GM12878 (cell line): Measurements from ENCODE around the gene TADA1. TPM values are rescaled to one million over a fixed set of nuclear protein-coding genes. Genes with fewer than 3 reads are reported as not detected.

Experiments
- ATAC-seq: fragments of 200-7000 bp; cut with Tn5 transposase; 3 replicates; pipeline ENCODE4 v1.9.1; 2020; ENCODE audit warnings: mild to moderate bottlenecking, moderate library complexity
- BruUV-seq: library from RNA; stranded (reverse); fragments of 400-500 nt; replicated peaks from 2 replicates; lab custom pipeline; 2021; lab: Mats Ljungman, UMichigan
- CTCF ChIA-PET: fragments of 300-600 bp; sonication (Branson Sonifier 250); formaldehyde crosslinking; extraction: SDS; loops from one replicate; lab custom pipeline; 2021; ENCODE audit warnings: inconsistent platforms; lab: Yijun Ruan, JAX
- POLR2A ChIA-PET: fragments of 350-600 bp; formaldehyde crosslinking; extraction: SDS; loops from one replicate; lab custom pipeline; 2021; ENCODE audit warnings: inconsistent platforms; lab: Charles Lee
- RAD21 ChIA-PET: fragments of 300-600 bp; sonication (Branson Sonifier 250); formaldehyde crosslinking; loops from one replicate; lab custom pipeline; 2023; ENCODE audit warnings: antibody characterized with exemption; ENCODE audit not compliant: unreplicated experiment; lab: Charles Lee
- SMC1A ChIA-PET: fragments of 300-600 bp; sonication (Branson Sonifier 250); formaldehyde crosslinking; loops from one replicate; lab custom pipeline; 2023; ENCODE audit not compliant: unreplicated experiment, uncharacterized antibody; lab: Charles Lee
- DNase-seq: peaks from one replicate; pipeline ENCODE4 v3.0.0-alpha.2; 2011; ENCODE audit warnings: low read depth, low spot score
- FAIRE-seq: peaks from 3 replicates; lab custom pipeline; 2011; peaks lifted over from hg19 to GRCh38; lab: Jason Lieb, UNC
- H2AFZ ChIP-seq: 2 replicates; pipeline ENCODE4 v1.6.0; 2011; ENCODE audit warnings: low read depth, low read length, control low read depth; ENCODE audit not compliant: control insufficient read depth
- H3K27ac ChIP-seq: 2 replicates; pipeline ENCODE4 v1.5.1; 2011; ENCODE audit warnings: control low read depth; ENCODE audit not compliant: control insufficient read depth, insufficient read depth
- H3K27me3 ChIP-seq, 2 experiments: replicated peaks in 1 of 2; 2 replicates each; pipeline versions ENCODE4 v1.6.0 to v1.6.1; 2011; ENCODE audit warnings: low read length in 1 of 2; ENCODE audit not compliant: control insufficient read depth in 2 of 2, insufficient read depth in 2 of 2
- H3K36me3 ChIP-seq, 2 experiments: 2 replicates each; pipeline ENCODE4 v1.5.1; 2011; ENCODE audit warnings: low read length in 1 of 2; ENCODE audit not compliant: control insufficient read depth in 2 of 2, insufficient read depth in 2 of 2
- H3K4me1 ChIP-seq: 2 replicates; pipeline ENCODE4 v1.6.1; 2011; ENCODE audit warnings: mild to moderate bottlenecking, low read length, moderate library complexity, mixed read lengths; ENCODE audit not compliant: control insufficient read depth, insufficient read depth
- H3K4me2 ChIP-seq: 2 replicates; pipeline ENCODE4 v1.6.0; 2011; ENCODE audit warnings: control low read depth; ENCODE audit not compliant: control insufficient read depth, insufficient read depth
- H3K4me3 ChIP-seq: fragments of 200-600 bp; sonication (generic); 2 replicates; pipeline ENCODE4 v1.5.1; 2016
- H3K79me2 ChIP-seq: 2 replicates; pipeline ENCODE4 v1.6.0; 2011; ENCODE audit warnings: low read length; ENCODE audit not compliant: control insufficient read depth, insufficient read depth
- H3K9ac ChIP-seq: 2 replicates; pipeline ENCODE4 v1.8.0; 2011; ENCODE audit warnings: low read length, control low read depth, mixed read lengths; ENCODE audit not compliant: control insufficient read depth, insufficient read depth
- H3K9me3 ChIP-seq: replicated peaks from 3 replicates; pipeline ENCODE4 v1.5.1; 2011; ENCODE audit warnings: mild to moderate bottlenecking, low read length; ENCODE audit not compliant: control insufficient read depth, insufficient read depth
- H4K20me1 ChIP-seq: 2 replicates; pipeline ENCODE4 v1.6.0; 2011; ENCODE audit not compliant: control insufficient read depth, insufficient read depth
- ASH2L ChIP-seq: fragments of 300-600, 200-600 bp; sonication (generic); IDR thresholded peaks from 2 replicates; pipeline ENCODE4 v1.6.1; 2017; ENCODE audit warnings: low read depth, mild to moderate bottlenecking, borderline replicate concordance
- CREB1 ChIP-seq: IDR thresholded peaks from 2 replicates; pipeline ENCODE4 v1.6.1; 2012; ENCODE audit warnings: low read depth, mild to moderate bottlenecking, inconsistent platforms
- E4F1 ChIP-seq: fragments of 450-650 bp; IDR thresholded peaks from 2 replicates; pipeline ENCODE4 v1.6.1; 2018; ENCODE audit warnings: borderline replicate concordance, mild to moderate bottlenecking; ENCODE audit not compliant: partially characterized antibody
- FOXM1 ChIP-seq: IDR thresholded peaks from 2 replicates; pipeline ENCODE4 v1.6.1; 2012; ENCODE audit warnings: low read depth, mild to moderate bottlenecking, inconsistent platforms, low read length, moderate library complexity
- IRF4 ChIP-seq: IDR thresholded peaks from 2 replicates; pipeline ENCODE4 v1.6.1; 2011; ENCODE audit warnings: low read depth, low read length
- MEF2B ChIP-seq: fragments of 450-650 bp; IDR thresholded peaks from 2 replicates; pipeline ENCODE4 v1.6.1; 2018; ENCODE audit warnings: mild to moderate bottlenecking, moderate library complexity; ENCODE audit not compliant: partially characterized antibody, poor library complexity, severe bottlenecking
- NBN ChIP-seq: fragments of 450-650 bp; IDR thresholded peaks from 2 replicates; pipeline ENCODE4 v1.6.1; 2016
- NFIC ChIP-seq: IDR thresholded peaks from 2 replicates; pipeline ENCODE4 v1.6.1; 2012; ENCODE audit warnings: low read depth, mild to moderate bottlenecking, inconsistent platforms, low read length, moderate library complexity
- PML ChIP-seq: IDR thresholded peaks from 2 replicates; pipeline ENCODE4 v1.6.1; 2012; ENCODE audit warnings: low read length, inconsistent platforms
- POLR2AphosphoS5 ChIP-seq: IDR thresholded peaks from 2 replicates; pipeline ENCODE4 v1.6.1; 2011; ENCODE audit warnings: mild to moderate bottlenecking, low read length, inconsistent platforms
- POU2F2 ChIP-seq: IDR thresholded peaks from 3 replicates; pipeline ENCODE4 v1.6.1; 2011; ENCODE audit warnings: low read depth, mild to moderate bottlenecking, low read length, borderline replicate concordance
- SPI1 ChIP-seq: IDR thresholded peaks from 2 replicates; pipeline ENCODE4 v1.6.1; 2011; ENCODE audit warnings: low read depth, mild to moderate bottlenecking, low read length, moderate library complexity, borderline replicate concordance; ENCODE audit not compliant: insufficient read depth
- TCF12 ChIP-seq: IDR thresholded peaks from 2 replicates; pipeline ENCODE4 v1.6.1; 2011; ENCODE audit warnings: low read depth, mild to moderate bottlenecking, low read length
- ZZZ3 ChIP-seq: IDR thresholded peaks from 2 replicates; pipeline ENCODE4 v1.6.1; 2011; ENCODE audit warnings: low read depth; ENCODE audit not compliant: control insufficient read depth, insufficient read length
- WGBS: methylation state at CpG from one replicate; pipeline ENCODE4 v1.1.6; 2016; ENCODE audit warnings: low lambda C conversion rate; ENCODE audit not compliant: insufficient replicate concordance, insufficient coverage; ENCODE audit errors: missing lambda C conversion rate; 5-methylcytosine and 5-hydroxymethylcytosine counted together
- in situ Hi-C: fragments of 300-500 bp; cut with MboI; formaldehyde crosslinking; loops from 9 replicates; pipeline ENCODE4 v1.14.3; 2018; ENCODE audit warnings: mixed read lengths
- intact Hi-C: fragments of 100-400 bp; cut with micrococcal nuclease; formaldehyde crosslinking; loops from one replicate; pipeline ENCODE4 v1.14.2; 2022; ENCODE audit not compliant: unreplicated experiment
- polyA plus RNA-seq, 11 experiments: library from polyadenylated mRNA; depleted of rRNA in 4 of 11; unstranded in 6 of 11; stranded (reverse) in 5 of 11; fragments of >200 nt; fragmentation: Nextera tagmentation in 4 of 11; fragmentation: Illumina TruSeq in 1 of 11; extraction: Ambion mirVana in 4 of 11; extraction: Trizol in 1 of 11; gene quantifications; 1 replicate in 1 of 11; 2 replicates in 10 of 11; pipeline versions ENCODE4 v1.2.1 to v1.2.3, GENCODE V29; 2011 to 2016; ENCODE audit warnings: inconsistent platforms in 2 of 11, missing spikeins in 2 of 11, low read depth in 1 of 11
- total RNA-seq, 4 experiments: library from RNA; depleted of rRNA in 3 of 4; stranded (reverse); fragments of >200 nt in 3 of 4; fragmentation: Illumina TruSeq in 1 of 4; extraction: Trizol in 1 of 4; gene quantifications; 2 replicates each; pipeline versions ENCODE4 v1.2.1 to v1.2.3, GENCODE V29; 2013 to 2021
- TF ChIP-seq, protein P1 (sequence below): fragments of 450-650 bp; IDR thresholded peaks from 2 replicates; pipeline ENCODE4 v1.6.1; 2017; ENCODE audit warnings: mild to moderate bottlenecking, moderate library complexity
- TF ChIP-seq, protein P2 (sequence below): IDR thresholded peaks from 2 replicates; pipeline ENCODE4 v1.6.1; 2012; ENCODE audit warnings: low read length, inconsistent platforms

The TADA1 gene
- total and polyA plus RNA-seq, 10 of the 15 experiments (the other 5 are each of a cell fraction or from before 2014, with no cell fraction given), result 15.2 to 38.6 (median 26.5) TPM

GRCh38 chr1:166907051-166907450 is 31.0 kb upstream of the TADA1 start (continued):
- TF ChIP-seq, protein P1, sequence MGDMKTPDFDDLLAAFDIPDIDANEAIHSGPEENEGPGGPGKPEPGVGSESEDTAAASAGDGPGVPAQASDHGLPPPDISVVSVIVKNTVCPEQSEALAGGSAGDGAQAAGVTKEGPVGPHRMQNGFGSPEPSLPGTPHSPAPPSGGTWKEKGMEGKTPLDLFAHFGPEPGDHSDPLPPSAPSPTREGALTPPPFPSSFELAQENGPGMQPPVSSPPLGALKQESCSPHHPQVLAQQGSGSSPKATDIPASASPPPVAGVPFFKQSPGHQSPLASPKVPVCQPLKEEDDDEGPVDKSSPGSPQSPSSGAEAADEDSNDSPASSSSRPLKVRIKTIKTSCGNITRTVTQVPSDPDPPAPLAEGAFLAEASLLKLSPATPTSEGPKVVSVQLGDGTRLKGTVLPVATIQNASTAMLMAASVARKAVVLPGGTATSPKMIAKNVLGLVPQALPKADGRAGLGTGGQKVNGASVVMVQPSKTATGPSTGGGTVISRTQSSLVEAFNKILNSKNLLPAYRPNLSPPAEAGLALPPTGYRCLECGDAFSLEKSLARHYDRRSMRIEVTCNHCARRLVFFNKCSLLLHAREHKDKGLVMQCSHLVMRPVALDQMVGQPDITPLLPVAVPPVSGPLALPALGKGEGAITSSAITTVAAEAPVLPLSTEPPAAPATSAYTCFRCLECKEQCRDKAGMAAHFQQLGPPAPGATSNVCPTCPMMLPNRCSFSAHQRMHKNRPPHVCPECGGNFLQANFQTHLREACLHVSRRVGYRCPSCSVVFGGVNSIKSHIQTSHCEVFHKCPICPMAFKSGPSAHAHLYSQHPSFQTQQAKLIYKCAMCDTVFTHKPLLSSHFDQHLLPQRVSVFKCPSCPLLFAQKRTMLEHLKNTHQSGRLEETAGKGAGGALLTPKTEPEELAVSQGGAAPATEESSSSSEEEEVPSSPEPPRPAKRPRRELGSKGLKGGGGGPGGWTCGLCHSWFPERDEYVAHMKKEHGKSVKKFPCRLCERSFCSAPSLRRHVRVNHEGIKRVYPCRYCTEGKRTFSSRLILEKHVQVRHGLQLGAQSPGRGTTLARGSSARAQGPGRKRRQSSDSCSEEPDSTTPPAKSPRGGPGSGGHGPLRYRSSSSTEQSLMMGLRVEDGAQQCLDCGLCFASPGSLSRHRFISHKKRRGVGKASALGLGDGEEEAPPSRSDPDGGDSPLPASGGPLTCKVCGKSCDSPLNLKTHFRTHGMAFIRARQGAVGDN, result no peak
- TF ChIP-seq ZZZ3 (no peak), POLR2AphosphoS5 (no peak)

DNA sequence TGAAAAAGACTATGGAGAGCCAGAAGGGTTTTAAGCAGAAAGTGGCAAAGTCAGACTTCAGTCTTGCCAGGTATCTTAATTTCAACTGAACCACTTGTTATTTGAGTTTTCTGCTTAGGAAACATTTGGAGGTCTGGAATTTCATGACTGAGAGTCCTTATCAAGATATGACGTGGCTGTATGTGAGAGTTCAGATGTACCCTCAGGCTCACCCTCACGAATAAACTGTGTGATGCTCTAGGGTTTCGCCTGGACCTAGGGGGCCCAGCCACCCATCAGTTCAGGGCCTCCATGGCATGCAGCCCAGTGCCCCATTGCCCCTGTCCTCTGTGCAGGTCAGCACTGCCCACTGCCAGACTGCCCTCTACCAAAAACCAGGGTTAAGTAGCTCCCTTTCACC is 30.6 kb upstream of the TADA1 start:
- intact Hi-C loops (no loop called here), in situ Hi-C loops (no loop called here)
- ChIA-PET CTCF (interaction anchor here (17.1 kb wide), 1 partner anchor 152 kb away, joined by 734 read pairs; no protein-coding TSS in a partner anchor), POLR2A (no interaction called here), SMC1A (interaction anchor here (1.2 to 19.2 kb wide), 2 partner anchors 8 to 153 kb away, joined by 3 to 384 read pairs; no protein-coding TSS in a partner anchor), RAD21 (interaction anchor here (10.5 kb wide), 1 partner anchor 152 kb away, joined by 305 read pairs; no protein-coding TSS in a partner anchor)
- ATAC-seq (no peak), FAIRE-seq (no peak), DNase-seq (no peak)
- H4K20me1 ChIP-seq, result no peaks in the 10 kb centered on the region
- no peaks in the 10 kb centered on the region for H3K27me3 ChIP-seq
- peaks cover 5% of the 10 kb centered on the region; the same call in 1 of the 2 replicates for H3K4me1 ChIP-seq
- no peak for TF ChIP-seq MEF2B
- no peak for TF ChIP-seq POU2F2
- no peak for TF ChIP-seq E4F1
- no peak for TF ChIP-seq FOXM1
- TF ChIP-seq, protein P2, sequence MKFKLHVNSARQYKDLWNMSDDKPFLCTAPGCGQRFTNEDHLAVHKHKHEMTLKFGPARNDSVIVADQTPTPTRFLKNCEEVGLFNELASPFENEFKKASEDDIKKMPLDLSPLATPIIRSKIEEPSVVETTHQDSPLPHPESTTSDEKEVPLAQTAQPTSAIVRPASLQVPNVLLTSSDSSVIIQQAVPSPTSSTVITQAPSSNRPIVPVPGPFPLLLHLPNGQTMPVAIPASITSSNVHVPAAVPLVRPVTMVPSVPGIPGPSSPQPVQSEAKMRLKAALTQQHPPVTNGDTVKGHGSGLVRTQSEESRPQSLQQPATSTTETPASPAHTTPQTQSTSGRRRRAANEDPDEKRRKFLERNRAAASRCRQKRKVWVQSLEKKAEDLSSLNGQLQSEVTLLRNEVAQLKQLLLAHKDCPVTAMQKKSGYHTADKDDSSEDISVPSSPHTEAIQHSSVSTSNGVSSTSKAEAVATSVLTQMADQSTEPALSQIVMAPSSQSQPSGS, result no peak
- TF ChIP-seq PML, result no peak
- TF ChIP-seq ASH2L, result no peak
- no peak for TF ChIP-seq SPI1
- TF ChIP-seq CREB1, result no peak
- TF ChIP-seq TCF12, result no peak
- no peak for TF ChIP-seq IRF4
- TF ChIP-seq NBN, result no peak
- TF ChIP-seq NFIC, result no peak
- H3K4me3 ChIP-seq, result no peak overlapping the region
- no TSS peak for BruUV-seq
- no peak overlapping the region for H2AFZ ChIP-seq
- peaks cover 2% of the 10 kb centered on the region; the same call in 1 of the 3 replicates for H3K9me3 ChIP-seq
- WGBS, result 53% methylated on average over 3 of the region's 3 CpGs
- H3K36me3 ChIP-seq, result no peaks in the 10 kb centered on the region
- H3K27ac ChIP-seq, result no peak overlapping the region
- no peak overlapping the region for H3K4me2 ChIP-seq
- H3K9ac ChIP-seq, result no peak overlapping the region
- H3K79me2 ChIP-seq, result no peaks in the 10 kb centered on the region
